GM23338 (cell line): ENCODE results near the gene SEC63. TPM values are rescaled to one million over a fixed set of nuclear protein-coding genes. Genes with fewer than 3 reads are reported as not detected.
"Not testable (repeated sequence)": the region's sequence is repeated elsewhere in the genome, so short reads cannot be mapped to it uniquely, and the experiment has no call there.

Experiments used
- ATAC-seq: fragments of 200-7000 bp; cut with Tn5 transposase; 3 replicates; pipeline ENCODE4 v1.9.1; 2020
- DNase-seq: peaks from one replicate; pipeline ENCODE4 v3.0.0-alpha.2; 2015; ENCODE audit warnings: low spot score
- H2AFZ ChIP-seq: fragments of 200-600 bp; sonication (generic); 2 replicates; pipeline ENCODE4 v1.8.0; 2016; ENCODE audit warnings: antibody characterized with exemption, mild to moderate bottlenecking, moderate library complexity
- H3F3A ChIP-seq: fragments of 200-600 bp; sonication (generic); replicated peaks from 2 replicates; pipeline ENCODE4 v1.8.0; 2017; ENCODE audit warnings: antibody characterized with exemption, mixed run types, low read depth
- H3K27ac ChIP-seq: fragments of 200-600 bp; sonication (generic); 2 replicates; pipeline ENCODE4 v1.6.1; 2016; ENCODE audit warnings: low read depth
- H3K27me3 ChIP-seq: fragments of 200-600 bp; sonication (generic); 2 replicates; pipeline ENCODE4 v1.8.0; 2016; ENCODE audit warnings: mild to moderate bottlenecking, mixed run types, moderate library complexity; ENCODE audit not compliant: insufficient read depth
- H3K36me3 ChIP-seq: fragments of 200-600 bp; sonication (generic); 2 replicates; pipeline ENCODE4 v1.8.0; 2016; ENCODE audit warnings: mild to moderate bottlenecking; ENCODE audit not compliant: insufficient read depth
- H3K4me1 ChIP-seq: fragments of 200-600 bp; sonication (generic); 2 replicates; pipeline ENCODE4 v1.8.0; 2016; ENCODE audit warnings: mild to moderate bottlenecking, moderate library complexity; ENCODE audit not compliant: insufficient read depth
- H3K4me2 ChIP-seq: fragments of 200-600 bp; sonication (generic); 2 replicates; pipeline ENCODE4 v1.7.1; 2017; ENCODE audit warnings: mixed run types
- H3K4me3 ChIP-seq: fragments of 200-600 bp; sonication (generic); 2 replicates; pipeline ENCODE4 v1.6.1; 2016; ENCODE audit warnings: mixed run types
- H3K79me2 ChIP-seq: fragments of 200-600 bp; sonication (generic); replicated peaks from 2 replicates; pipeline ENCODE4 v1.8.0; 2017; ENCODE audit warnings: mild to moderate bottlenecking; ENCODE audit not compliant: insufficient read depth
- H3K9me2 ChIP-seq: fragments of 200-600 bp; sonication (generic); 2 replicates; pipeline ENCODE4 v1.8.0; 2017; ENCODE audit not compliant: insufficient read depth
- H4K20me1 ChIP-seq: fragments of 200-600 bp; sonication (generic); replicated peaks from 2 replicates; pipeline ENCODE4 v1.8.0; 2017; ENCODE audit warnings: mild to moderate bottlenecking; ENCODE audit not compliant: insufficient read depth
- H3K27ac Mint-ChIP-seq: 2 replicates; pipeline ENCODE4 v1.8.0; 2020; ENCODE audit warnings: inconsistent platforms, mild to moderate bottlenecking, moderate library complexity, mixed read lengths
- H3K27me3 Mint-ChIP-seq: 3 replicates; pipeline ENCODE4 v1.8.0; 2022; ENCODE audit warnings: low read depth, mild to moderate bottlenecking, moderate library complexity, mixed read lengths, inconsistent platforms; ENCODE audit not compliant: insufficient read depth, poor library complexity
- H3K36me3 Mint-ChIP-seq: 3 replicates; pipeline ENCODE4 v1.8.0; 2021; ENCODE audit warnings: low read depth, mild to moderate bottlenecking, inconsistent platforms, moderate library complexity, mixed read lengths
- H3K4me1 Mint-ChIP-seq: 3 replicates; pipeline ENCODE4 v1.8.0; 2020; ENCODE audit warnings: mild to moderate bottlenecking, inconsistent platforms, mixed read lengths
- H3K4me3 Mint-ChIP-seq: 3 replicates; pipeline ENCODE4 v1.8.0; 2021; ENCODE audit warnings: moderate library complexity, mild to moderate bottlenecking, inconsistent platforms, mixed read lengths
- H3K9me3 Mint-ChIP-seq: 3 replicates; pipeline ENCODE4 v1.8.0; 2020; ENCODE audit warnings: moderate library complexity, mild to moderate bottlenecking, inconsistent platforms, mixed read lengths
- EZH2 ChIP-seq: fragments of 200-600 bp; sonication (generic); IDR thresholded peaks from one replicate; pipeline ENCODE4 v1.8.0; 2017; ENCODE audit warnings: antibody characterized with exemption, mild to moderate bottlenecking, low read depth; ENCODE audit not compliant: unreplicated experiment
- EZH2phosphoT487 ChIP-seq: fragments of 200-600 bp; sonication (generic); IDR thresholded peaks from one replicate; pipeline ENCODE4 v1.8.1; 2018; ENCODE audit warnings: antibody characterized with exemption; ENCODE audit not compliant: unreplicated experiment
- REST ChIP-seq: IDR thresholded peaks from one replicate; pipeline ENCODE4 v1.6.1; 2018; ENCODE audit warnings: antibody characterized with exemption; ENCODE audit not compliant: unreplicated experiment
- STAT1 ChIP-seq: IDR thresholded peaks from one replicate; pipeline ENCODE4 v1.6.1; 2016; ENCODE audit warnings: antibody characterized with exemption; ENCODE audit not compliant: unreplicated experiment
- ZNF331 ChIP-seq: fragments of 250-450 bp; sonication (Bioruptor Pico); IDR thresholded peaks from 2 replicates; pipeline ENCODE4 v1.5.0; 2020; ENCODE audit warnings: low read depth, mild to moderate bottlenecking, moderate library complexity
- polyA plus RNA-seq: library from polyadenylated mRNA; unstranded; fragments of >200 nt; fragmentation: Nextera tagmentation; extraction: Ambion mirVana; gene quantifications from 2 replicates; pipeline ENCODE4 v1.2.1, GENCODE V29; 2016
- total RNA-seq: library from RNA; depleted of rRNA; stranded (reverse); fragments of >200 nt; shearing (Covaris generic); gene quantifications from 2 replicates; pipeline ENCODE4 v1.2.3, GENCODE V29; 2014
- TF ChIP-seq, protein P1 (sequence below): fragments of 250-450 bp; sonication (Bioruptor Pico); IDR thresholded peaks from 2 replicates; pipeline ENCODE4 v1.5.0; 2020; ENCODE audit warnings: mild to moderate bottlenecking, moderate library complexity

The SEC63 gene
- total and polyA plus RNA-seq, 2 experiments from 2014 or later = 48.2 to 124 TPM

DNA sequence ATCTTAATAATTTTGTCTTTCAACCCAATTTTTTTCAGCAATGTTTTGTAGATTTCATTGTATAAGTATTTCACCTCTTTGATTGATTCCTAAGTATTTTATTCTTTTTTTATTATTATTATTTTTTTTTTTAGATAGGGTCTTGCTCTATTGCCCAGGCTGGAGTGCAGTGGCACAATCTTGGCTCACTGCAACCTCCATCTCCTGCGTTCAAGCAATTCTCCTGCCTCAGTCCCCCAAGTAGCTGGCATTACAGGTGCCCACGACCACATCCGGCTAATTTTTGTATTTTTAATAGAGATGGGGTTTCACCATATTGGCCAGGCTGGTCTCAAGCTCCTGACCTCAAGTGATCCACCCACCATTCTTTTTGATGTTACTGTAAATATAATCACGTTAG lies 97.0 kb downstream of the SEC63 start:
- H3K9me3 Mint-ChIP-seq, ATAC-seq, H3K4me3 Mint-ChIP-seq: not testable (repeated sequence)

DNA sequence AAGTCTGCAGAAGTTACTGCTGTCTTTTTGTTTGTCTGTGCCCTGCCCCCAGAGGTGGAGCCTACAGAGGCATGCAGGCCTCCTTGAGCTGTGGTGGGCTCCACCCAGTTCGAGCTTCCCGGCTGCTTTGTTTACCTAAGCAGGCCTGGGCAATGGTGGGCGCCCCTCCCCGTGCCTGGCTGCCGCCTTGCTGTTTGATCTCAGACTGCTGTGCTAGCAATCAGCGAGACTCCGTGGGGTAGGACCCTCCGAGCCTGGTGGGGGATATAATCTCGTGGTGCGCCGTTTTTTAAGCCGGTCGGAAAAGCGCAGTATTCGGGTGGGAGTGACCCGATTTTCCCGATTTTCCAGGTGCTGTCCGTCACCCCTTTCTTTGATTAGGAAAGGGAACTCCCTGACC lies 97.9 kb downstream of the SEC63 start:
- not testable (repeated sequence) for H4K20me1 ChIP-seq, H3K79me2 ChIP-seq, H3K27me3 Mint-ChIP-seq, H3K9me2 ChIP-seq, H3K9me3 Mint-ChIP-seq, H3F3A ChIP-seq, H3K27me3 ChIP-seq, ATAC-seq, H3K27ac Mint-ChIP-seq, H3K4me3 ChIP-seq, H3K36me3 ChIP-seq, H3K36me3 Mint-ChIP-seq, H2AFZ ChIP-seq, H3K27ac ChIP-seq
- Mint-ChIP-seq H3K4me1 (peaks cover 20% of the 10 kb centered on the region), H3K4me3 (0 out of 3 replicates have a peak overlapping the region, but pooled peaks have one; percentile 21)
- Histone ChIP-seq H3K4me1 (peaks cover 10% of the 10 kb centered on the region), H3K4me2 (0 out of 2 replicates have a peak overlapping the region, but pooled peaks have one; percentile 43)
- DNase-seq = peak; percentile 15

More for the DNA sequence above, 97.0 kb downstream of the SEC63 start:
- H3K4me1 Mint-ChIP-seq = peaks cover 23% of the 10 kb centered on the region
- H3K4me3 ChIP-seq, H3K4me2 ChIP-seq, H3K27me3 ChIP-seq, DNase-seq, H3K27me3 Mint-ChIP-seq, H3K79me2 ChIP-seq, H3K27ac Mint-ChIP-seq, H2AFZ ChIP-seq, H3F3A ChIP-seq, H3K36me3 Mint-ChIP-seq, H4K20me1 ChIP-seq, H3K9me2 ChIP-seq, H3K27ac ChIP-seq, H3K36me3 ChIP-seq: not testable (repeated sequence)
- peaks cover 10% of the 10 kb centered on the region for H3K4me1 ChIP-seq

- Histone ChIP-seq H3K4me2 (no peak overlapping the region), H3K27me3 (peaks cover 10% of the 10 kb centered on the region; the same call in 1 of the 2 replicates), H3K4me1 (no peaks in the 10 kb centered on the region), H4K20me1 (no peaks in the 10 kb centered on the region), H3K27ac (no peak overlapping the region), H3K36me3 (no peaks in the 10 kb centered on the region), H3K4me3 (no peak overlapping the region), H2AFZ (no peak overlapping the region), H3F3A (no peaks in the 10 kb centered on the region), H3K9me2 (no peaks in the 10 kb centered on the region), H3K79me2 (no peaks in the 10 kb centered on the region)
- Mint-ChIP-seq H3K4me3 (no peak overlapping the region), H3K36me3 (no peaks in the 10 kb centered on the region), H3K4me1 (no peaks in the 10 kb centered on the region), H3K27ac (no peak overlapping the region), H3K27me3 (peaks cover 9% of the 10 kb centered on the region), H3K9me3 (no peaks in the 10 kb centered on the region)
- DNase-seq (no peak), ATAC-seq (no peak)
- TF ChIP-seq EZH2phosphoT487 = no peak
- TF ChIP-seq REST = no peak
- no peak for TF ChIP-seq EZH2
- TF ChIP-seq, protein P1, sequence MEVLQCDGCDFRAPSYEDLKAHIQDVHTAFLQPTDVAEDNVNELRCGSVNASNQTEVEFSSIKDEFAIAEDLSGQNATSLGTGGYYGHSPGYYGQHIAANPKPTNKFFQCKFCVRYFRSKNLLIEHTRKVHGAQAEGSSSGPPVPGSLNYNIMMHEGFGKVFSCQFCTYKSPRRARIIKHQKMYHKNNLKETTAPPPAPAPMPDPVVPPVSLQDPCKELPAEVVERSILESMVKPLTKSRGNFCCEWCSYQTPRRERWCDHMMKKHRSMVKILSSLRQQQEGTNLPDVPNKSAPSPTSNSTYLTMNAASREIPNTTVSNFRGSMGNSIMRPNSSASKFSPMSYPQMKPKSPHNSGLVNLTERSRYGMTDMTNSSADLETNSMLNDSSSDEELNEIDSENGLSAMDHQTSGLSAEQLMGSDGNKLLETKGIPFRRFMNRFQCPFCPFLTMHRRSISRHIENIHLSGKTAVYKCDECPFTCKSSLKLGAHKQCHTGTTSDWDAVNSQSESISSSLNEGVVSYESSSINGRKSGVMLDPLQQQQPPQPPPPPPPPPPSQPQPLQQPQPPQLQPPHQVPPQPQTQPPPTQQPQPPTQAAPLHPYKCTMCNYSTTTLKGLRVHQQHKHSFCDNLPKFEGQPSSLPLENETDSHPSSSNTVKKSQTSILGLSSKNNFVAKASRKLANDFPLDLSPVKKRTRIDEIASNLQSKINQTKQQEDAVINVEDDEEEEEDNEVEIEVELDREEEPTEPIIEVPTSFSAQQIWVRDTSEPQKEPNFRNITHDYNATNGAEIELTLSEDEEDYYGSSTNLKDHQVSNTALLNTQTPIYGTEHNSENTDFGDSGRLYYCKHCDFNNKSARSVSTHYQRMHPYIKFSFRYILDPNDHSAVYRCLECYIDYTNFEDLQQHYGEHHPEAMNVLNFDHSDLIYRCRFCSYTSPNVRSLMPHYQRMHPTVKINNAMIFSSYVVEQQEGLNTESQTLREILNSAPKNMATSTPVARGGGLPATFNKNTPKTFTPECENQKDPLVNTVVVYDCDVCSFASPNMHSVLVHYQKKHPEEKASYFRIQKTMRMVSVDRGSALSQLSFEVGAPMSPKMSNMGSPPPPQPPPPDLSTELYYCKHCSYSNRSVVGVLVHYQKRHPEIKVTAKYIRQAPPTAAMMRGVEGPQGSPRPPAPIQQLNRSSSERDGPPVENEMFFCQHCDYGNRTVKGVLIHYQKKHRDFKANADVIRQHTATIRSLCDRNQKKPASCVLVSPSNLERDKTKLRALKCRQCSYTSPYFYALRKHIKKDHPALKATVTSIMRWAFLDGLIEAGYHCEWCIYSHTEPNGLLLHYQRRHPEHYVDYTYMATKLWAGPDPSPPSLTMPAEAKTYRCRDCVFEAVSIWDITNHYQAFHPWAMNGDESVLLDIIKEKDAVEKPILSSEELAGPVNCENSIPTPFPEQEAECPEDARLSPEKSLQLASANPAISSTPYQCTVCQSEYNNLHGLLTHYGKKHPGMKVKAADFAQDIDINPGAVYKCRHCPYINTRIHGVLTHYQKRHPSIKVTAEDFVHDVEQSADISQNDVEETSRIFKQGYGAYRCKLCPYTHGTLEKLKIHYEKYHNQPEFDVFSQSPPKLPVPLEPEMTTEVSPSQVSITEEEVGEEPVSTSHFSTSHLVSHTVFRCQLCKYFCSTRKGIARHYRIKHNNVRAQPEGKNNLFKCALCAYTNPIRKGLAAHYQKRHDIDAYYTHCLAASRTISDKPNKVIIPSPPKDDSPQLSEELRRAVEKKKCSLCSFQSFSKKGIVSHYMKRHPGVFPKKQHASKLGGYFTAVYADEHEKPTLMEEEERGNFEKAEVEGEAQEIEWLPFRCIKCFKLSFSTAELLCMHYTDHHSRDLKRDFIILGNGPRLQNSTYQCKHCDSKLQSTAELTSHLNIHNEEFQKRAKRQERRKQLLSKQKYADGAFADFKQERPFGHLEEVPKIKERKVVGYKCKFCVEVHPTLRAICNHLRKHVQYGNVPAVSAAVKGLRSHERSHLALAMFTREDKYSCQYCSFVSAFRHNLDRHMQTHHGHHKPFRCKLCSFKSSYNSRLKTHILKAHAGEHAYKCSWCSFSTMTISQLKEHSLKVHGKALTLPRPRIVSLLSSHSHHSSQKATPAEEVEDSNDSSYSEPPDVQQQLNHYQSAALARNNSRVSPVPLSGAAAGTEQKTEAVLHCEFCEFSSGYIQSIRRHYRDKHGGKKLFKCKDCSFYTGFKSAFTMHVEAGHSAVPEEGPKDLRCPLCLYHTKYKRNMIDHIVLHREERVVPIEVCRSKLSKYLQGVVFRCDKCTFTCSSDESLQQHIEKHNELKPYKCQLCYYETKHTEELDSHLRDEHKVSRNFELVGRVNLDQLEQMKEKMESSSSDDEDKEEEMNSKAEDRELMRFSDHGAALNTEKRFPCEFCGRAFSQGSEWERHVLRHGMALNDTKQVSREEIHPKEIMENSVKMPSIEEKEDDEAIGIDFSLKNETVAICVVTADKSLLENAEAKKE (CRISPR knock-in tag) = no peak
- no peak for TF ChIP-seq STAT1
- TF ChIP-seq ZNF331 (CRISPR knock-in tag) = no peak
Observed at GRCh38 chr6:107853230-107853629, 104.8 kb downstream of the SEC63 start.
